ENCODE data around the gene EVL.

DNA sequence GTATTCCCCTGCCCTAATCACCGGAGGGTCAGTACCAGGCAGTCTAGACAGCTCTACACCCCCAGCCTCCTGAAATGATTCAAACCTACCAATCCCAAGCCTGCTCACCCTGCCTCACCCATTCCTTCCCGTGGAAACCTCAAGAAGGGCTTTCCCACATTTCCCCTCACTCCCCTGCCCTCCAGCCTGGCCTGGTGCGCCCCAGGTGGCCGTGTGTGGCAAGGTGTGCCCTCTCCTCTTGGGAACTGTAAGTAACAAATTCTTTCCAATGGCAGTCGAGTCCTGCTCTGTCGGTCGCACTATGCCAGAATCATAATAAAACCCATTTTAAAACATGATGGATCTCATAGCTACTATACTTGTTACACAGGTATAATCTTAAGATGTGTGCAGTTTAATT is 108.1 kb downstream of the EVL start:
- TF ChIP-seq, protein P1, sequence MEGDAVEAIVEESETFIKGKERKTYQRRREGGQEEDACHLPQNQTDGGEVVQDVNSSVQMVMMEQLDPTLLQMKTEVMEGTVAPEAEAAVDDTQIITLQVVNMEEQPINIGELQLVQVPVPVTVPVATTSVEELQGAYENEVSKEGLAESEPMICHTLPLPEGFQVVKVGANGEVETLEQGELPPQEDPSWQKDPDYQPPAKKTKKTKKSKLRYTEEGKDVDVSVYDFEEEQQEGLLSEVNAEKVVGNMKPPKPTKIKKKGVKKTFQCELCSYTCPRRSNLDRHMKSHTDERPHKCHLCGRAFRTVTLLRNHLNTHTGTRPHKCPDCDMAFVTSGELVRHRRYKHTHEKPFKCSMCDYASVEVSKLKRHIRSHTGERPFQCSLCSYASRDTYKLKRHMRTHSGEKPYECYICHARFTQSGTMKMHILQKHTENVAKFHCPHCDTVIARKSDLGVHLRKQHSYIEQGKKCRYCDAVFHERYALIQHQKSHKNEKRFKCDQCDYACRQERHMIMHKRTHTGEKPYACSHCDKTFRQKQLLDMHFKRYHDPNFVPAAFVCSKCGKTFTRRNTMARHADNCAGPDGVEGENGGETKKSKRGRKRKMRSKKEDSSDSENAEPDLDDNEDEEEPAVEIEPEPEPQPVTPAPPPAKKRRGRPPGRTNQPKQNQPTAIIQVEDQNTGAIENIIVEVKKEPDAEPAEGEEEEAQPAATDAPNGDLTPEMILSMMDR (conservative IDR thresholded peaks at IDR 0.05): no peak
- no peak for TF ChIP-seq ZFX (IDR thresholded peaks at IDR 0.05)

Measured in C4-2B (cell line).